Activated CD4-positive, alpha-beta T cell treated with anti-CD3 and anti-CD28 coated beads, Interleukin-2, amount 50 U/mL, for 4 hours (primary cell): ENCODE data around the gene SMURF1.

ENCODE experiments used
- DNase-seq, 2 experiments: peaks; one replicate each; pipeline ENCODE4 v3.0.0-alpha.2; 2020

The SMURF1 gene

DNA sequence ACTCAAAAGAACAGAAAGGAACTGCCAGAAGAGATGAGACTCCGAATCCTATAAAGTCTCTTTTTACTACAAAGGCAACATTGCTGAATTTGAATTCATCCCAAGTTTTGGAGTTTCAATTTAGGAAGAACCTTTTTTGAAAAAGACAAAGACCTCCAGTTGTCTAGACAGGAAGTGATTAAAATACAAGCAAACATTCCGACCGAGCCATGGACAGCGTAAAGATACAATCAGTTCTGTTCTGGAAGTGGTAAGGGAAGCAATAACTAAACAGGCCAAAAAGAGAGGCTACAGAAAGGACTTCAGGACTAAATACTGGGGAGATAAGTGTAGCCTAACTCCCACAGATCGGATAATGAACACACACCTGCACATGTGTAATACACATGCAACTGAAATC is 101.0 kb downstream of the SMURF1 start:
- DNase-seq: no peak

DNA sequence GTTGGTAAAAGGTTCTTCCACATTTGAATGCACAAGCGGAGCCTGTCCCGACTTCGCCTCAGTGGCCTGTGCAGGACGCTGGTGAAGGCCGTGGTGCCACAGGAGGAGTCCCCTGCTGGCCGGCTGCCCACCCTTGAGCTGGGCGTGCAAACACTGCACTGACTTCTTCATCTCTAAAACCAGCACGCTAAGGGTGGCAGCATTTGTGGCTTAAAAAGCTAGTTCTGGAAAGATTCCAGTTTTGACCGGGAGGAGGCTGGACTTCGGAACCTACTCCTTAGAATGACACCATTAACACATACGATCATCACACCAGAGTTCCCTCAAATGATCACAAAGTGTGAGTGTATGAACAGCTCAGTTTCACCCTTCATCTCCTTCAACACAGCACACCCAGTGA is 102.4 kb downstream of the SMURF1 start:
- no peak for DNase-seq

DNA sequence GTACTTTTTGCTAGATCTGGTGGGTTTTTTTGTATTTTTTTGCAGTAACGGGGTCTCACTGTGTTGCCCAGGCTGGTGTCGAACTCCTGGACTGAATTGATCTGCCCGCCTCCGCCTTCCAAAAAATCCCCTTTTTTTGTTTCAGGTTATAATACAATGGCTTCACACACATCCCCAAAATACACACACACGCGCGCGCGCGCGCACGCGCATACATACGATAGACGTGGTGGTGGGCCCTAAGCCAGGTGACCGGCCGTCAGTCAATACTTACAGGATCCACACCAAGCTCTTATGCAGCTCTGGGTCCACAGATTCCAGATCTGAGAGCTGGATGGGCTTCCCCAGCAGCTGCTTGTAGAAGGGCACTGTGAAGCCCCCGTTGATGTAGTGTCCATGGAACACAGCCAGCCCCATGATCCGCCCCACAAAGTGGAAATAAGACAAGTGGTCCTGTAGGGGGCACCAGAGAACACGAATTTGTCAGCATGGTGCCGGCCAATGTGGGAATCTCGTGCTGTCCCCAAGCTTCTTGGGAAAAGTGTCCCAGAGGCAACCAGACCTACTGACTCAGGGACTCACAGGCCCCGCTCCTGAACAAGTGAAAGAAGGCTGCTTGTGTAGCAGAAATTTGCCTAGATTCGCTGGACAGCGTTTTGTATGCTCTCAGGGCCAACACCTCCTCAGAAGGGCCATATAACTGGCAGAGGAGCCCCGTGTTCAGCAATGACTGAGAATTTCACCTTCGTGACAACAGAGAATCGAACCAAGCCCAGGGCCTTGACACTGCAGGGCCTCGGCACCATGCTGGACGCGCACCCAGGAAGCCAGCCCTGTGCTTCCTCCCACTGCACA is 103.6 kb downstream of the SMURF1 start:
- DNase-seq: peak; percentile 43 to 45

DNA sequence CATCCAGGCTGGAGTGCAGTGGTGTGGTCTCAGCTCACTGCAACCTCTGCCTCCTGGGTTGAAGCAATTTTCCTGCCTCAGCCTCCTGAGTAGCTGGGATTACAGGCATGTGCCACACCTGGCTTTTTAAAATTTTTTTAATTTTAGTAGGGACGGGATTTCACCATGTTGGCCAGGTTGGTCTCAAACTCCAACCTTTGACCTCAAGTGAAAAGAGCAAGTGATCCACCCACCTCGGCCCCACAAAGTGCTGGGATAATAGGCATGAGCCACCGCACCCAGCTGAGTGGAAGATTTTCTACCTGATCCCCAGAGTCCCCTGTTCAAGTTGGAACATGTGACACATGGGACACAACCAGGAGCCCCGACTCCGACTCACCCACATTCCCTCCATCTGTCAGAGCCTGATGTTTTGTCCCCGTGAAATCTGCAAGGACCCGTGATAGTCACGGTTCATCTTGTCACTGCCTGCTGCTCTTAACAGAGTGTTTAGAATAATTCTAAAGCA is 104.5 kb downstream of the SMURF1 start:
- no peak for DNase-seq

DNA sequence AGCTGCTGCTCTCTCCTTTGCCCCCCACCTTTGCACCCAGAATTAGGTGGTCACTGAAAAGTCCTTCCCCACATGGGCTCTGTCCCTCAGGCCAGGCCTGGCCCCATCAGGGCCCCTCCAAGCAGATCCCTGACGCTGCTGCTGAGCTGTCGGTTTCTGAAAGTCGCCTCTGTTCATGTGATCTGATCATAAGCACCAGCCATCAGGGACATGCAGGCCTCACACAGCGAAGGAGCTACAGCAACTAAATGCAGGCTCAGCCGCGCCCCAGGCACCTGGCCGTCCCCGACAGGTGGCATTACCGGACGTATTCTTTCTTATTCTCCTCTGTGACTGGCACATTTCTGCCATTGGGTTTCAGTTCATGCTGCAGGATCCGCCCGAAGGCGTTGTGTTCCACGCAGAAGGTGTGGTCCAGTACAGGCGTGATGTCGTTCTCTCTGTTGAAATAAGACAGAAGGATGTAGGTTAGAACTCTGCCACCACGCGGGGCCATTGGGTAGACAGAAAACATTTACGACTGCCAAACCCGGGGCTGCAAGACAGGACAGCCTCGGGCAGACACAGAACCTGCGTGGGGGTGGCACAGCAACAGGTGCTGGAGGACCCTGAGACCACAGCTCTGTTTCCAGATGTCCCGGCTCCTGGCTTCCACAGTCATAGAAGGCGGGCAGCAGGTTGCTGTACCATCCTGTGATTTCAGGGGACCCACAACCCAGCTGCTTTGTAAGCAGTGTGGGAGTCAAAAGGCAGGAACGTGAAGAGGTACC is 105.6 kb downstream of the SMURF1 start:
- DNase-seq: no peak

DNA sequence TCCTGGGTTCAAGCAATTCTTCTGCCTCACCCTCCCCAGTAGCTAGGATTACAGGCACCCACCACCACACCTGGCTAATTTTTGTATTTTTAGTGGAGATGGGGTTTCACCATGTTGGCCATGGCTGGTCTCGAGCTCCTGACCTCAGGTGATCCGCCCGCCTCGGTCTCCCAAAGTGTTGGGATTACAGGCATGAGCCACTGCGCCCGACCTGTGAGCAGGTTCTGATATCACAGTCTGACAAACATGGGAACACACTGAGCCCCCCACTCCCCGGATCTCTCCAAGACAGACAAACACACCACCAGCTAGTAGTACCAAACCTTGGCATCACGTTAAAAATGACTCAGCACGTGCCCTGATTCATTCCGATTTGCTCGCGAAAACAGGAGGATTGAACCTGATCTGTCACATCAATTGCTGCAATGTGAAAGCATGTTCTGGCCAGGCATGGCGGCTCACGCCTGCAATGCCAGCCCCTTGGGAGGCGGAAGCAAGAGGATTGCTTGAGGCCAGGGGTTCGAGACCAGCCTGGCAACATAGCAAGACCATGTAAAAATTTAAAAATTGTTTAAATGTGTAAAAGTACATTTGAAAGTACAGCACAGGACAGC is 106.5 kb downstream of the SMURF1 start:
- no peak for DNase-seq

DNA sequence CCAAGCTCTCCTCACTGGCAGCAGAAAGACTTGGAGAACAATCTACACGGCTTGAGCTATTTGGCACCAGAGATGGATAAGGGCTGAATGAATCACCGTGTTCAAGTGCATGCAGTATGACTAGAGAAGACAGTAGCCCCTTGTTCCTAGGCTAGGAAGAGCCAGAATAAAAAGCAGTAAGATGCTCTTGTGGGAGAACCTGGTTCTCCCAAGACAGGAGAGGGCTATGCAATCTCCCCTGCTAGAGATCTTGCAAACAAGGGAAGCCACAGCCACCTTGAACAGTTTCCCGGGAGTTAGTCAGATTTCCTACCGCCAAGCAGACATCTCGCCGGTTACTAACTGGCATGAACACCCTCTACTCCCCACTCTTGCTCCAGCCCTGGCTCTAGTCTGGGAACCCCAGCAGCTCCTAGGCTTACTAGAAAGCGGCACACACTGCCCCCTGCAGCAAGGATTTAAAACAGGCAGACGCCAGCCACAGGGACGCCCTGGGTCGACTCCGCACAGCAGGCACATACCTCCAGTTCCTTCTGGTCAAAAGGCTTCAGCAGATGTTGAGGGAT is 107.3 kb downstream of the SMURF1 start:
- DNase-seq: no peak

DNA sequence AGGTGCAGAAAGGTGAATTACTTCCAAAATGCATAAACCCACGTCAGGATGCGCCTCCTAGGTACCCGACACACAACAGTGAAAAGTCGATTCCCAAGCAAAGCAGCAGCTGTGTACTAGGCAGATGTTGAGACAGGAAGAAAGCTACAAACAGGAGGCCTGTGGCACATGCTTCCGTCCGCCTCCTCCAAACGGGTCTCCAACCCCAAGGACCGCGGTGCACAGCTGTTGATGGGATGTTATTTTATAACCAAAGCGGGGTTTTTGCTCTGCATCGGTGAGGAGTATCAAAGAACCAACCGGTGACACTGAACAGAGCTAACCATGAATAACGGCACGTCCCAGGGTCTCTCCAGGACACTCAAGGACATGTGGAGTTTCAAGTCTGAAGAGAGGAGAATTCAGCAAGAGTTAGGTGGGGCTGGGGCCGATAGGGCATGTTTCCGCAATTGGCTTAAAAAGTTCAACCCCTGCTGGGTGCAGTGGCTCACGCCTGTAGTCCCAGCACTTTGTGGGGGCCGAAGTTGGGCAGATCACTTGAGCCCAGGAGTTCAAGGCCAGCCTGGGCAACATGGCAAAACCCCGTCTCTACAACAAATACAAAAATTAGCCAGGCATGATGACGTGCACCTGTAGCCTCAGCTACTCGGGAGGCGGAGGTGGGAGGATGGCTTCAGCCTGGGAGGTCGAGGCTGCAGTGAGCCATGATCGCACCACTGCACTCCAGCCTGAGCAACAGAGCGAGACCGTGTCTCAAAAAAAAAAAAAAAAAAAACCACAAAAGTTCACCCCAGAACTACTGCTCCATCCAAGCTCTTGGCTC is 108.0 kb downstream of the SMURF1 start:
- DNase-seq: no peak

DNA sequence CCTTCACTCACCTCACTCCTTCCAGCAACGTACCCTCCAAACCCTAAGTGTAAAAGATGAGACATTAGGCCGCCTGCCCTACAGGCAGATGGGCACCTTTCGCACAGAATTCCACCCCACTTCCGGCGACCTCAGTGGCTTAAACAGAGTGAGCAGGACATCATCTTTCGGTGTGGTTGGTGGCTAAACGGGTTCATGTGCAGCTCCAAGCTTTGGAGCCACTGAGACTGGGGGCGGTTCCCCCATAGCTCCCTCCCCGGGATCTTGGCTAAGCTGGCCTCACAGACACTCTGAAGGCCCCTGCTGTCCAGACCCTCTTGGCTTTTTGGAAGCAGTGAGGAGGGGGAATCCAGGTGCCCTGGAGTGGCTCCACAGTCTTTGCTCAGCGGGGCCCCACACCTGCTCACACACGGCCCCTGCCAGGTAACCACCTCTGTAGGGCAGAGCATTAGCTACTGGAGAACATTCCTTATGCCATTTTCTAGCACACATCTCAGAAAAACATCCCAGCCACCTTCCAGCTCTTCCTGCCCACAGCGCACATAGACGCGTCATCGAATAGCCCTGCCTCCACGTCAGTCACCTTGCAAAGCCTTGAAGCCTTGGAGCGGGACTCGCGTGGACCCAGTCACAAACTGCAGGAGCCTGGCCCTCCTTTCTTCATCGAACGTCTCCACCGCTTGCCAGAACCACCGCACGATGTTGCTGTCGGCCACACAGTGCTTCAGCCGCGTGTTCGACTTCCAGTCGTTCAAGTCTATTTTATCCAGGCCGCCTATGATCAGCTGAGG is 108.8 kb downstream of the SMURF1 start:
- no peak for DNase-seq

DNA sequence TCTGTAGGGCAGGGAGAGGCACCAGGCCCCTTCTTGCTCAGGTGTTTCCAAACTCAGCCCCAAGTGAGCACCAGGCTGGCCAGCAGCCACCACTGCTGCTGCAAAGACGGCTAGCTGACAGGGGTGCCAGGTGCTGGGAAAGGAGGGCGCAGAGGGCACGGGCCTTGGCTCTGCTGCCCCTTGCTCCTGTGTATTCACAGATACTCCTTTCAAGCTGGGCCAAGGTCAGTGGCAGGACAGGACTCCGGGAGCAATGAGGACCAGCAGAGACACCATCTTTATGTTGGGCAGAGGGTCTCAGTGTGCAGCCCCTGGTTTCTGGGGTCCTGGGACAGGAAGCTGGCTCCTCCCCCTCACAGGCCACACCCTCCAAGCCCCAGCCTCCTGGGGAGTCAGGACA is 110.1 kb downstream of the SMURF1 start:
- no peak for DNase-seq

DNA sequence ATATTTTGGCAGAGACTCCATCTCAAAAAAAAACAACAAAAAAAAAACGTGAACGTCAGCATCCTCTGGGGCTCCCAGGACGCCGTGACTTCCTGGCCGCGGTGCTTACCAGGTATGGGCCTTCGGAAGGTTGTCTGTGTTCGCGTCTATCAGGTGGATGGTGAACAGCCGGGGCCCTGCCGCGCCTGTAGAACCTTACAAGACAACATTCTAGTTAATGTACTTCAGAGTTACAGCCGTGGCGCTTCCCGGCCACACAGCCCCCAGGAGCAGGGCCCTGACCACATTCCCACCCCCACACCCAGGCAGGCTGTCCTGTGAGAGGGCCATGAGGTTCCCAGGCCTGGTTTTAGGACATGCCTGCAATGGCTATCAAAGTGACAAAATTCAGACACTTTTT is 111.0 kb downstream of the SMURF1 start:
- no peak for DNase-seq

DNA sequence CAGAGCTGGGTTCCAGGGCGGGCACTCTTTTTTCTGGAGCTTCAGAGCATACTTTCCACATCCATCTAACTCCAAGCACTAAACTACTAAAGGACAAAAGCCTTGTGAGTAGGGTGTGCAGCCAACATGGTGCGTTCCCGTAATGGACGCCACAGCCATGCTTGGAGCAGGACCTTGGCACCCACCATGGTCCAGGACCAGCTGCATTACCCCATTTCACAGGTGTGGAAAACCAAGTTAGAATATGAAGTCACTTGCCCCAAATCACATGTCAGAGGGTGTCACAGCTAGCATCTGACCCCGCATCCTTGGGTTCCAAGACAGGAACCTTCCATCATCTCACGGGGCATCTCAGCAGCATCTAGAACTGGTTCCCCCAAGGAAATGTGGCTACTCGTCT is 112.4 kb downstream of the SMURF1 start:
- DNase-seq: no peak

DNA sequence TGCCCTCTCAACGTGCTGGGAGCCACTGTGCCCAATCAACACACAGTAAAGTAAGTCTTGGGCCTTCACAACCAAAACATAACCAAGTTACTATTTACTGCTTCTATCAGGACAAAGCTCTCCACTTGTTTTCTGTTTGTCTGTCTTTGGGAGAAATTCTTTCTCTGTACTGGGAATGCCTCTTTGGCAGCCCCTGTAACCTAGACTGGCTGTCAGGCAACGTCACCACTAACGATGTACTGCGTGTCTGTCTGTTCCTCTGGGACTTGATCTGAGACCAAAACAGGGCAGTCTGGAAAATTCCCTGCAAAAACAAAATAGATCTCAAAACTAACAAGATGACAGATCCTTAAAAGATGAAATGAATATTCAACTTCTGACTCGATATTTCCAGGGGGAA is 113.0 kb downstream of the SMURF1 start:
- no peak for DNase-seq

DNA sequence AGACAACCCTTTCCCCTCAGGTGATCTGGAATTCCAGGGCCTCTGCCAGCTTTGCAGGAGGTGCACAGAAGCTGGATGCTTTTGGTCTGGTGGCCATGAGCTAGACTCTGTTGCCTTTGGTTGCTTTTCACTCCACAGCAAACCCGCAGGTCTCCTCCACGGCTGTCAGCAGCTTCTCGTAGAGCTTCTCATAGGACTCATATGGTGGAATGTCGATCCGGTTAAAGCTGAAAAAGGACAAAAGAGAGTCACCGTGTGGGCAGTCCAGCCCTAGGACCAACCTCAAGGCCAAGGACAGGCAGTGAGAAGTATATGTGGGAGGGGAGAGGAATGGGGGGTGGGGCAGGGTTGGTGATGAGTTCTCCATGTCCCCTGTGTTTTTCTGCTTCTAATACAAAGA is 113.5 kb downstream of the SMURF1 start:
- DNase-seq: no peak

DNA sequence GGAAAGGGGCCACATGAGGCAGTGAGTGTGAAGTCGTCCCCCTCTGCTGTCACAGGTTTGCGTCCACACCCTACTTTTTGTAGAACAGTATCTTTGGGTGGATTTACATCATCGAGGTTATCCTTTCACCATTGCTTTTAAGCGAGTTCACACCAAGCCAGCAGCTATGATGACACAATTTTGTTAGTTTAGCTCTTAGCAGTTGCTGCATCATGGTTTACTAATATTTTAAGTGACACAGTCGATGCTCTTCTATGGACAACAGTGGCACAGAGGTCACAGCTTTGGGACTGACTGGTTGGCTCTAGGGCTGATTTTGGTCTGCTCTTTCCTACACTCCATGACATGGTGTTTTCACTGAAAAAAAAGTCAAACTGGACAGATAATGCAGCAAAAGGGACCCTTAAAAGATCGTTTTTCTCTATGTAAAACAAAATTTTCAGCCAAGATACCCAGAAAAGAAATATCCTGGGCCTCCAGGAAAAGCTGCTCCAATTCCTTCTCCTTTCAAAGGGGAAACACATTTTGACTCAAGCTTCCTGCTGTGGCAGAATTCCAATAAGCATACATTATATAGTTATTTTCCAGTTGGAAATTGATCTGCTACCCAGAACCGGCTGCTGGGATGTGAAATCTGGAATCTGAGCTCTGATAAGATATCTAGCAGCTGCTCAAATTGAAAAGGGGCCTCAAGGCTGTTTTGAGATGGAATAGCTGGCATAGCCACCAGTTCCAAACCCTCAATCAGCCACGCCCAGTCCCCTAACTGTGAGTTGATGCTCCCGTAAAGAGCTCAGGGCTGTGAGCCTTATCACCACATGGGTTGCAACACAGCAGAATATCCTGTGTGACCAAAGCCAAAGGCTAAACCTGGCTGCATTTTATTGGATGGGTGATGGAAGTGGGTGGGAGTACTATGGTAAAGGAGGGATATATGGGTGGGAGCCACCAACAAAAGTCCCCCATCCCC is 114.2 kb downstream of the SMURF1 start:
- no peak for DNase-seq

DNA sequence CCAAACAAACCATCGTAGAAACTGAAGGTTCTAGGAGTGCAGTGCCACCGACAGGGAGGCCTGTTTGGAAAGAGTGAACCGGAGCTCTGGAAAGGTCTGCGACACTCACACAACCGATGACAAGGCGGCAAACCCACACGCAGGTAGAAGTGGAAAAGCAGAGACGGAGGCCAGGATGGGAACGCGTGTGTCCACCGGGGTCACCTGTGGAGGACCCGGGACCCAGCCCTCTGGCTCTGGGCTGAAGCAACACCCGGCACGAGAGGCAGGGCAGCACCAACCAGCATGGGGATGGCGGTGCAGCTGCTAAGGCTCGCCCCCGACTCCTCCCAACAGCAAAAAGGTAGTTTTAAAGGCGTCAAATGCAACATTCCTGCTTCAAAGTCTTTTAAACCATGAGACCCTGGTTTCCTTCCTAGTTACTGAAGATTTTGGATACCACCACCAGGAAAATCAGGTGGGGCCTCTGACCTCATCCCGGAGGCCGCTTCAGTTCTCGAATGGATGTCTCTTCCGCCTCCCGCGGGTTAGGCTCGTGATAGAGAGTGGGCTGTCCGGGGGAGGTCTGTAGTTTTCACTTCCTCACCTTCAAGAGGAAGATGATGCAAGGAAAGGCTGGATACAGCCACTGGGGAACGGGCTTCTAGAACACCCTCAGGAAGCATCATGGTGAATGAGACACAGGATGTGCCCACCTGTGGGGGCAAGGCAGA is 115.5 kb downstream of the SMURF1 start:
- no peak for DNase-seq

DNA sequence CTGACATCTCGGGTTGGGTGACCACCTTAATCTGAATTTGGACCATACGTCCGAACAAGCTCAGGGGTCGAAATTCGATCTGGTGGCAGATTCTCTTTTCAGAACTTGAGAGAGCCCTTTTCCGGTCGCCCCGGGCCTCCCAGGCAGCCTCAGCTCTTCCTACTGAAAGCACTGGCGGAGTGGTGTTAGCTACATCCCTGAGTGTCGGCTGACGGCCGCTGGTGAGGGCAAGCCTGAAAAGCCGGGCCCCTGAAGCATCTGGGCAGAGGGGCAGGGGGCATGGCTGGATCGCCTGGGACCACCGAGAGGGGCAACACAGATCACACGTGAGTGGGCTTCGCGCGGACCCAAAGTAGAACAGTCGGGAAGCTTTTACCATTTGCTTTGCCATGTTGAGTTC is 116.1 kb downstream of the SMURF1 start:
- DNase-seq: no peak

DNA sequence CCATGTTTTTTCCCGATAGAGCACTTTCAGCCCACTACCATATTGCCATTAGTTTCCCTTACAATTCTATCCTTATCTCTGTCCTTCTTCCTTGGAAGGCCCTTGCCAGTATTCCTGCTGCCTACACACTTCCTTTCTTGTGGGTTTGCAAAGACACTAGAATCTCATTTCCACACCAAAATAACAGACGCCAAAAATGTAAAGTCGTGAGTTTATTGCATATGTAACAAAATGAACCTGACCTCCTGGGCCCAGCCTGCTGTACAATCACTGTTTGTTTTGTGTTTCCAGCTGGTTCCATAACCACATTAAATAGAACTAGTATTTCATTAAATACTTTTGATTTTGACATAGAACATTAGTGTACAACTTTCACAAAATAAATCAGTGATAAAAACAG is 116.7 kb downstream of the SMURF1 start:
- DNase-seq: no peak

DNA sequence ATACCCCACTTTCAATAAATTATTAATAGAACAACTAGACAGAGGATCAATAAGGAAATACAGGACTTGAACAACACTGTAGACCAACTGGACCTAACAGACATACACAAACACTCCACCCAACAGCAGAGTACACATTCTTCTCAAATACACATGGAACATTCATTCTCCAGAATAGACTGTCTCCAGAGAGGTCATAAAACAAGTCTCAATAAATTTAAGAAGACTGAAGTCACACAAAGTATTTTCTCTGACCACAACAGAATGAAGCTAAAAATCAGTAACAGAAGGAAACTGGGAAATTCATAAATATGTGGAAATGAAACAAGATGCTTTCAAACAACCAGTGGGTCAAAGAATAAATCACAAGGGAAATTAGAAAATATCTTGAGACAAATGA is 119.8 kb downstream of the SMURF1 start:
- DNase-seq: no peak
